SK-N-SH treated with all-trans-retinoic acid at 6 μM for 48 hours (cell line): ENCODE data around the gene PCA3.

Experiments
- ATAC-seq: fragments of 200-7000 bp; cut with Tn5 transposase; 3 replicates; pipeline ENCODE4 v1.9.1; 2020; ENCODE audit warnings: mild to moderate bottlenecking, moderate library complexity
- ARNTL ChIP-seq: fragments of 450-650 bp; formaldehyde crosslinking; IDR thresholded peaks from 2 replicates; pipeline ENCODE4 v1.5.0; 2020; ENCODE audit warnings: low read depth, mild to moderate bottlenecking, moderate library complexity, borderline replicate concordance
- BACH2 ChIP-seq: fragments of 250-450 bp; sonication (Bioruptor Pico); IDR thresholded peaks from 2 replicates; pipeline ENCODE4 v1.9.0; 2021; ENCODE audit warnings: mild to moderate bottlenecking, borderline replicate concordance
- CSDC2 ChIP-seq: fragments of 250-450 bp; sonication (Bioruptor Pico); IDR thresholded peaks from 2 replicates; pipeline ENCODE4 v1.5.0; 2020; ENCODE audit warnings: mild to moderate bottlenecking, moderate library complexity
- ESRRG ChIP-seq: fragments of 250-450 bp; sonication (Bioruptor Pico); IDR thresholded peaks from 2 replicates; pipeline ENCODE4 v1.6.1; 2021; ENCODE audit warnings: mild to moderate bottlenecking
- GLIS3 ChIP-seq: fragments of 250-450 bp; sonication (Bioruptor Pico); IDR thresholded peaks from 2 replicates; pipeline ENCODE4 v1.5.0; 2020; ENCODE audit warnings: mild to moderate bottlenecking, moderate library complexity
- ISL1 ChIP-seq: fragments of 250-450 bp; sonication (Bioruptor Pico); IDR thresholded peaks from 2 replicates; pipeline ENCODE4 v2.1.2; 2022; ENCODE audit warnings: mild to moderate bottlenecking, moderate library complexity
- OSR1 ChIP-seq: fragments of 250-450 bp; sonication (Bioruptor Pico); IDR thresholded peaks from 2 replicates; pipeline ENCODE4 v1.8.0; 2022; ENCODE audit warnings: moderate library complexity, mild to moderate bottlenecking, inconsistent platforms
- PPARA ChIP-seq: fragments of 250-450 bp; sonication (Bioruptor Pico); IDR thresholded peaks from 2 replicates; pipeline ENCODE4 v1.5.0; 2020; ENCODE audit warnings: mild to moderate bottlenecking, borderline replicate concordance
- RARB ChIP-seq: fragments of 250-450 bp; sonication (Bioruptor Pico); IDR thresholded peaks from 2 replicates; pipeline ENCODE4 v1.8.0; 2021; ENCODE audit warnings: mild to moderate bottlenecking, moderate library complexity
- SNAI2 ChIP-seq: fragments of 250-450 bp; sonication (Bioruptor Pico); IDR thresholded peaks from 2 replicates; pipeline ENCODE4 v1.5.0; 2020; ENCODE audit warnings: mild to moderate bottlenecking, moderate library complexity
- TCF4 ChIP-seq: fragments of 250-450 bp; sonication (Bioruptor Pico); IDR thresholded peaks from 2 replicates; pipeline ENCODE4 v1.8.0; 2021; ENCODE audit warnings: mild to moderate bottlenecking, moderate library complexity, borderline replicate concordance
- TOX ChIP-seq: fragments of 250-450 bp; sonication (Bioruptor Pico); IDR thresholded peaks from 2 replicates; pipeline ENCODE4 v1.8.0; 2021; ENCODE audit warnings: mild to moderate bottlenecking, moderate library complexity, borderline replicate concordance
- ZC3H10 ChIP-seq: fragments of 250-450 bp; sonication (Bioruptor Pico); IDR thresholded peaks from 2 replicates; pipeline ENCODE4 v1.5.1; 2021; ENCODE audit warnings: mild to moderate bottlenecking, moderate library complexity
- ZFP3 ChIP-seq: fragments of 250-450 bp; sonication (Bioruptor Pico); IDR thresholded peaks from 2 replicates; pipeline ENCODE4 v1.5.0; 2020; ENCODE audit warnings: mild to moderate bottlenecking, moderate library complexity
- ZFP30 ChIP-seq: fragments of 450-650 bp; formaldehyde crosslinking; IDR thresholded peaks from 2 replicates; pipeline ENCODE4 v1.5.0; 2022; ENCODE audit warnings: mild to moderate bottlenecking, moderate library complexity
- ZNF565 ChIP-seq: fragments of 450-650 bp; formaldehyde crosslinking; conservative IDR thresholded peaks from 2 replicates; pipeline ENCODE4 v1.5.0; 2020; ENCODE audit warnings: low read depth, mild to moderate bottlenecking, moderate library complexity
- ZNF70 ChIP-seq: fragments of 450-650 bp; formaldehyde crosslinking; IDR thresholded peaks from 2 replicates; pipeline ENCODE4 v1.5.0; 2020; ENCODE audit warnings: mild to moderate bottlenecking, moderate library complexity
- TF ChIP-seq, protein P1 (sequence below): fragments of 250-450 bp; sonication (Bioruptor Pico); IDR thresholded peaks from 2 replicates; pipeline ENCODE4 v1.5.1; 2020; ENCODE audit warnings: low read depth, mild to moderate bottlenecking, moderate library complexity
- TF ChIP-seq, protein P2 (sequence below): fragments of 250-450 bp; sonication (Bioruptor Pico); IDR thresholded peaks from 2 replicates; pipeline ENCODE4 v1.8.0; 2020; ENCODE audit warnings: mild to moderate bottlenecking, moderate library complexity, borderline replicate concordance
- TF ChIP-seq, protein P3 (sequence below): fragments of 250-450 bp; sonication (Bioruptor Pico); IDR thresholded peaks from 2 replicates; pipeline ENCODE4 v1.8.0; 2021; ENCODE audit warnings: low read depth, mild to moderate bottlenecking, moderate library complexity, borderline replicate concordance

Gene PCA3

DNA sequence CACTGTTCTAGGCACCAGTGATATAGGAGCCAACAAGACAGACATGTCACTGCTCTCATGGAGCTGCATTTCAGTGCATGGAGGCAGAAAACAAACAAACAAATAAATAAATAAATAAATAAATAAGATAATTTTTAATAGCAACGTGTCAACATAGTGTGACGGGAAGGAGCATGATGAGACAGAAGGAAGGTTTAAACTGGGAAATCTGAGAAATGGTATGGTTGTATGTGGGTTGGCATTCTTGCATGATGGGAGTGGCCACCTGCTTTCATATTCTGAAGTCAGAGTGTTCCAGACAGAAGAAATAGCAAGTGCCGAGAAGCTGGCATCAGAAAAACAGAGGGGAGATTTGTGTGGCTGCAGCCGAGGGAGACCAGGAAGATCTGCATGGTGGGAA is at the start of gene PCA3:
TSS of gene PCA3 (plus strand) at position 301 of the 400 bp plus-strand sequence.
- TF ChIP-seq, protein P1, sequence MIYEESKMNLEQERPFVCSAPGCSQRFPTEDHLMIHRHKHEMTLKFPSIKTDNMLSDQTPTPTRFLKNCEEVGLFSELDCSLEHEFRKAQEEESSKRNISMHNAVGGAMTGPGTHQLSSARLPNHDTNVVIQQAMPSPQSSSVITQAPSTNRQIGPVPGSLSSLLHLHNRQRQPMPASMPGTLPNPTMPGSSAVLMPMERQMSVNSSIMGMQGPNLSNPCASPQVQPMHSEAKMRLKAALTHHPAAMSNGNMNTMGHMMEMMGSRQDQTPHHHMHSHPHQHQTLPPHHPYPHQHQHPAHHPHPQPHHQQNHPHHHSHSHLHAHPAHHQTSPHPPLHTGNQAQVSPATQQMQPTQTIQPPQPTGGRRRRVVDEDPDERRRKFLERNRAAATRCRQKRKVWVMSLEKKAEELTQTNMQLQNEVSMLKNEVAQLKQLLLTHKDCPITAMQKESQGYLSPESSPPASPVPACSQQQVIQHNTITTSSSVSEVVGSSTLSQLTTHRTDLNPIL (CRISPR knock-in tag), result no peak
- TF ChIP-seq ZFP3 (CRISPR knock-in tag) (no peak), ESRRG (CRISPR knock-in tag) (no peak), TOX (CRISPR knock-in tag) (no peak), OSR1 (no peak), GLIS3 (CRISPR knock-in tag) (no peak), ISL1 (no peak), PPARA (CRISPR knock-in tag) (no peak), BACH2 (no peak), TCF4 (CRISPR knock-in tag) (no peak), ZC3H10 (CRISPR knock-in tag) (no peak), ZFP30 (CRISPR knock-in tag) (no peak), SNAI2 (CRISPR knock-in tag) (no peak)
- TF ChIP-seq, protein P2, sequence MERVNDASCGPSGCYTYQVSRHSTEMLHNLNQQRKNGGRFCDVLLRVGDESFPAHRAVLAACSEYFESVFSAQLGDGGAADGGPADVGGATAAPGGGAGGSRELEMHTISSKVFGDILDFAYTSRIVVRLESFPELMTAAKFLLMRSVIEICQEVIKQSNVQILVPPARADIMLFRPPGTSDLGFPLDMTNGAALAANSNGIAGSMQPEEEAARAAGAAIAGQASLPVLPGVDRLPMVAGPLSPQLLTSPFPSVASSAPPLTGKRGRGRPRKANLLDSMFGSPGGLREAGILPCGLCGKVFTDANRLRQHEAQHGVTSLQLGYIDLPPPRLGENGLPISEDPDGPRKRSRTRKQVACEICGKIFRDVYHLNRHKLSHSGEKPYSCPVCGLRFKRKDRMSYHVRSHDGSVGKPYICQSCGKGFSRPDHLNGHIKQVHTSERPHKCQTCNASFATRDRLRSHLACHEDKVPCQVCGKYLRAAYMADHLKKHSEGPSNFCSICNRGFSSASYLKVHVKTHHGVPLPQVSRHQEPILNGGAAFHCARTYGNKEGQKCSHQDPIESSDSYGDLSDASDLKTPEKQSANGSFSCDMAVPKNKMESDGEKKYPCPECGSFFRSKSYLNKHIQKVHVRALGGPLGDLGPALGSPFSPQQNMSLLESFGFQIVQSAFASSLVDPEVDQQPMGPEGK (CRISPR knock-in tag), result no peak
- TF ChIP-seq, protein P3, sequence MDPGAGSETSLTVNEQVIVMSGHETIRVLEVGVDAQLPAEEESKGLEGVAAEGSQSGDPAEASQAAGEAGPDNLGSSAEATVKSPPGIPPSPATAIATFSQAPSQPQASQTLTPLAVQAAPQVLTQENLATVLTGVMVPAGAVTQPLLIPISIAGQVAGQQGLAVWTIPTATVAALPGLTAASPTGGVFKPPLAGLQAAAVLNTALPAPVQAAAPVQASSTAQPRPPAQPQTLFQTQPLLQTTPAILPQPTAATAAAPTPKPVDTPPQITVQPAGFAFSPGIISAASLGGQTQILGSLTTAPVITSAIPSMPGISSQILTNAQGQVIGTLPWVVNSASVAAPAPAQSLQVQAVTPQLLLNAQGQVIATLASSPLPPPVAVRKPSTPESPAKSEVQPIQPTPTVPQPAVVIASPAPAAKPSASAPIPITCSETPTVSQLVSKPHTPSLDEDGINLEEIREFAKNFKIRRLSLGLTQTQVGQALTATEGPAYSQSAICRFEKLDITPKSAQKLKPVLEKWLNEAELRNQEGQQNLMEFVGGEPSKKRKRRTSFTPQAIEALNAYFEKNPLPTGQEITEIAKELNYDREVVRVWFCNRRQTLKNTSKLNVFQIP, result no peak
- ATAC-seq, result no peak

GRCh38 chr9:76716085-76716672 is 48.1 kb upstream of the PCA3 start:
- ATAC-seq, result no peak

GRCh38 chr9:76717176-76717575 is 47.1 kb upstream of the PCA3 start:
- no peak for ATAC-seq

More at GRCh38 chr9:76716085-76716672, 48.1 kb upstream of the PCA3 start:
- TF ChIP-seq ZFP30 (CRISPR knock-in tag) (no peak), ZNF70 (CRISPR knock-in tag) (no peak), ZFP3 (CRISPR knock-in tag) (no peak), ZC3H10 (CRISPR knock-in tag) (no peak), ESRRG (CRISPR knock-in tag) (no peak), SNAI2 (CRISPR knock-in tag) (no peak), BACH2 (no peak)
- TF ChIP-seq, protein P3, result no peak

GRCh38 chr9:76717613-76718012 is 46.6 kb upstream of the PCA3 start:
- ATAC-seq, result no peak
- TF ChIP-seq GLIS3 (CRISPR knock-in tag) (no peak), BACH2 (no peak), ZC3H10 (CRISPR knock-in tag) (no peak), ZFP3 (CRISPR knock-in tag) (no peak), ESRRG (CRISPR knock-in tag) (no peak), ZNF70 (CRISPR knock-in tag) (no peak), OSR1 (no peak), ISL1 (no peak), ARNTL (CRISPR knock-in tag) (no peak), TOX (CRISPR knock-in tag) (no peak), PPARA (CRISPR knock-in tag) (no peak)
- TF ChIP-seq, protein P2 (CRISPR knock-in tag), result no peak
- TF ChIP-seq, protein P1 (CRISPR knock-in tag), result no peak
- TF ChIP-seq, protein P3, result no peak

More at GRCh38 chr9:76717176-76717575, 47.1 kb upstream of the PCA3 start:
- TF ChIP-seq ESRRG (CRISPR knock-in tag) (no peak), ZFP3 (CRISPR knock-in tag) (no peak), CSDC2 (no peak), TOX (CRISPR knock-in tag) (no peak), ISL1 (no peak), BACH2 (no peak), ZNF565 (CRISPR knock-in tag) (no peak), ZFP30 (CRISPR knock-in tag) (no peak), OSR1 (no peak), RARB (no peak)
- TF ChIP-seq, all 23 proteins: peak for 0
